HepG2 (cell line): Measurements from ENCODE around the gene AUH. TPM values are rescaled to one million over a fixed set of nuclear protein-coding genes. Genes with fewer than 3 reads are reported as not detected.
A peak's percentile ranks its signal among the peaks of the same experiment; 100 is the strongest.

Source experiments
- ATF1 ChIP-seq: IDR thresholded peaks from 2 replicates; pipeline ENCODE4 v1.6.1; 2016; ENCODE audit warnings: mild to moderate bottlenecking, control low read depth
- ATF3 ChIP-seq: sonication (generic); formaldehyde crosslinking; IDR thresholded peaks from 2 replicates; pipeline ENCODE4 v1.4.0; 2020; ENCODE audit warnings: missing genetic modification reagents
- ATM ChIP-seq: fragments of 450-650 bp; IDR thresholded peaks from 2 replicates; pipeline ENCODE4 v1.7.1; 2017; ENCODE audit warnings: mild to moderate bottlenecking, borderline replicate concordance
- CENPBD1 ChIP-seq: sonication (generic); formaldehyde crosslinking; IDR thresholded peaks from 2 replicates; pipeline ENCODE4 v1.8.0; 2022; ENCODE audit warnings: missing genetic modification reagents, low read depth, mild to moderate bottlenecking, borderline replicate concordance
- CREBL2 ChIP-seq: sonication (generic); formaldehyde crosslinking; IDR thresholded peaks from 2 replicates; pipeline ENCODE4 v1.8.1; 2023; ENCODE audit warnings: missing genetic modification reagents, mild to moderate bottlenecking, borderline replicate concordance
- FOXK2 ChIP-seq: fragments of 450-650 bp; IDR thresholded peaks from 2 replicates; pipeline ENCODE4 v1.6.1; 2016
- GTF3A ChIP-seq: sonication (generic); formaldehyde crosslinking; conservative IDR thresholded peaks from 2 replicates; pipeline ENCODE4 v1.4.0; 2020; ENCODE audit warnings: mild to moderate bottlenecking, missing genetic modification reagents
- JDP2 ChIP-seq: sonication (generic); formaldehyde crosslinking; IDR thresholded peaks from 2 replicates; pipeline ENCODE4 v1.8.1; 2022; ENCODE audit warnings: missing genetic modification reagents, borderline replicate concordance
- KDM3A ChIP-seq: IDR thresholded peaks from 2 replicates; pipeline ENCODE4 v1.6.1; 2018; ENCODE audit warnings: low read depth, missing compliant biosample characterization
- KMT2A ChIP-seq: sonication (generic); formaldehyde crosslinking; IDR thresholded peaks from 2 replicates; pipeline ENCODE4 v1.4.0; 2020; ENCODE audit warnings: missing genetic modification reagents
- MAFG ChIP-seq: sonication (generic); formaldehyde crosslinking; IDR thresholded peaks from 2 replicates; pipeline ENCODE4 v1.5.1; 2020; ENCODE audit warnings: mild to moderate bottlenecking, missing genetic modification reagents
- NFYB ChIP-seq: sonication (generic); formaldehyde crosslinking; IDR thresholded peaks from 2 replicates; pipeline ENCODE4 v1.4.0; 2020; ENCODE audit warnings: missing genetic modification reagents
- NKX3-1 ChIP-seq: sonication (generic); formaldehyde crosslinking; IDR thresholded peaks from 2 replicates; pipeline ENCODE4 v1.5.0; 2020; ENCODE audit warnings: missing genetic modification reagents
- ONECUT2 ChIP-seq: sonication (generic); formaldehyde crosslinking; IDR thresholded peaks from 2 replicates; pipeline ENCODE4 v1.4.0; 2020; ENCODE audit warnings: missing genetic modification reagents
- PITX1 ChIP-seq: sonication (generic); formaldehyde crosslinking; IDR thresholded peaks from 2 replicates; pipeline ENCODE4 v1.5.1; 2020; ENCODE audit warnings: mild to moderate bottlenecking, missing genetic modification reagents
- RBFOX2 ChIP-seq: fragments of 200-400 bp; formaldehyde crosslinking; IDR thresholded peaks from 2 replicates; pipeline ENCODE4 v1.6.1; 2017; ENCODE audit warnings: low read depth, mild to moderate bottlenecking, low read length
- RFX5 ChIP-seq: IDR thresholded peaks from 2 replicates; pipeline ENCODE4 v1.6.1; 2011; ENCODE audit warnings: low read depth, low read length, improper control_type of control experiment
- RFXANK ChIP-seq: IDR thresholded peaks from 2 replicates; pipeline ENCODE4 v1.6.1; 2016
- SAP130 ChIP-seq: IDR thresholded peaks from 2 replicates; pipeline ENCODE4 v1.6.1; 2016; ENCODE audit warnings: low read depth
- SPEN ChIP-seq: sonication (generic); formaldehyde crosslinking; IDR thresholded peaks from 2 replicates; pipeline ENCODE4 v1.5.1; 2020; ENCODE audit warnings: low read depth, mild to moderate bottlenecking, missing genetic modification reagents
- ZC3H4 ChIP-seq: sonication (generic); formaldehyde crosslinking; IDR thresholded peaks from 2 replicates; pipeline ENCODE4 v1.4.0; 2020; ENCODE audit warnings: missing genetic modification reagents, borderline replicate concordance
- ZMYM3 ChIP-seq: sonication (generic); formaldehyde crosslinking; IDR thresholded peaks from 2 replicates; pipeline ENCODE4 v1.5.1; 2020; ENCODE audit warnings: mild to moderate bottlenecking, missing genetic modification reagents
- ZNF546 ChIP-seq: sonication (generic); formaldehyde crosslinking; conservative IDR thresholded peaks from 2 replicates; pipeline ENCODE4 v1.8.1; 2023; ENCODE audit warnings: mild to moderate bottlenecking, missing genetic modification reagents
- ZNF562 ChIP-seq: sonication (generic); formaldehyde crosslinking; IDR thresholded peaks from 2 replicates; pipeline ENCODE4 v1.8.0; 2022; ENCODE audit warnings: missing genetic modification reagents, borderline replicate concordance
- polyA plus RNA-seq, 8 experiments: library from polyadenylated mRNA; depleted of rRNA in 3 of 8; stranded (reverse) in 7 of 8; unstranded in 1 of 8; fragments of >200 nt; fragmentation: Illumina TruSeq in 4 of 8; extraction: Trizol in 4 of 8; gene quantifications; 2 replicates each; pipeline versions ENCODE4 v1.2.1 to v1.2.3, GENCODE V29; 2011 to 2016; ENCODE audit warnings: low read depth in 4 of 8, missing spikeins in 1 of 8, mixed read lengths in 1 of 8; ENCODE audit not compliant: insufficient read depth in 1 of 8
- total RNA-seq, 5 experiments: library from RNA; depleted of rRNA; stranded (reverse); fragments of >200 nt; fragmentation: Illumina TruSeq; extraction: Trizol; gene quantifications; 2 replicates each; pipeline ENCODE4 v1.2.3, GENCODE V29; 2016; ENCODE audit warnings: low read depth in 1 of 5
- TF ChIP-seq, protein P1 (sequence below): sonication (generic); formaldehyde crosslinking; IDR thresholded peaks from 2 replicates; pipeline ENCODE4 v1.5.1; 2020; ENCODE audit warnings: missing genetic modification reagents, mild to moderate bottlenecking, borderline replicate concordance
- TF ChIP-seq, protein P2 (sequence below): sonication (generic); formaldehyde crosslinking; IDR thresholded peaks from 2 replicates; pipeline ENCODE4 v1.4.0; 2020; ENCODE audit warnings: missing genetic modification reagents
- TF ChIP-seq, protein P3 (sequence below): sonication (generic); formaldehyde crosslinking; IDR thresholded peaks from 2 replicates; pipeline ENCODE4 v1.8.1; 2023; ENCODE audit warnings: mild to moderate bottlenecking, missing genetic modification reagents

Gene AUH
- total and polyA plus RNA-seq, 2 of the 13 experiments (the other 11 are each of a cell fraction or from before 2014, with no cell fraction given), result 25.8 to 31.9 TPM

DNA sequence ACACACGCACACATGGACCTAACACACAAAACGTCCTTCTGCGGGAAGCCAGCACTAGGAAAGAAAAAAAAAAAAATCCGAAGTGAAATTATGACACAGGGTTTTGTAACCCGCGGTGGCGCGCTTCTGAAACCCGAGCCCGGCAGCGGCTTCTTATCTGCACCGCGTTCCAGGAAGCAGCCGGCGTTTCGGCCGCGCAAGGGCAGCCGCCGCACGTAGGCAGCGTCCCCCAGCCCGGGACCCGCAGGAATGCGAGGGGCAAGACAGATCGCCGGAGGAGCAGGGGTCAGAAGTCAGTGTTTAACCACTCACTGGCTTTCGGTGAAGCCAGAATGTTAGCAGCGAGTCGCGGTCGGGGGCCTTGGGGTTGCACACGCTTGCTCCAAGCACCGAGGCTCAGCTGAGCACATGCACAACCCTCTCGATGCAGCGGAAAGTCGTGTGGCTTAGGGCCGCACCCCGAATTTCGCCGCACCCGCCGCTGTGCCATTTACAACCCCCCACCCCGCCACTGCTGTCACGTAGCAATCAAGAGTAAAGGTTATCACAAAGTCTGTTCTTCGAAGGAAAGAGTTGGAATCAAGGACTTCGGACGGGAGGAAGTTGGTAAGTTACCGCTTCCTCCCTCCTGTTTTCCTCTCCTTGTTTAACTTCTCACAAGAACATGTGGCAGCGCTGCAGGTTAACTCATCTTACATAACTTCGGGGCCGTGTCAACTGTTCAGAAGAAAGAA lies 167.9 kb downstream of the AUH start (continued):
- TF ChIP-seq, protein P1, sequence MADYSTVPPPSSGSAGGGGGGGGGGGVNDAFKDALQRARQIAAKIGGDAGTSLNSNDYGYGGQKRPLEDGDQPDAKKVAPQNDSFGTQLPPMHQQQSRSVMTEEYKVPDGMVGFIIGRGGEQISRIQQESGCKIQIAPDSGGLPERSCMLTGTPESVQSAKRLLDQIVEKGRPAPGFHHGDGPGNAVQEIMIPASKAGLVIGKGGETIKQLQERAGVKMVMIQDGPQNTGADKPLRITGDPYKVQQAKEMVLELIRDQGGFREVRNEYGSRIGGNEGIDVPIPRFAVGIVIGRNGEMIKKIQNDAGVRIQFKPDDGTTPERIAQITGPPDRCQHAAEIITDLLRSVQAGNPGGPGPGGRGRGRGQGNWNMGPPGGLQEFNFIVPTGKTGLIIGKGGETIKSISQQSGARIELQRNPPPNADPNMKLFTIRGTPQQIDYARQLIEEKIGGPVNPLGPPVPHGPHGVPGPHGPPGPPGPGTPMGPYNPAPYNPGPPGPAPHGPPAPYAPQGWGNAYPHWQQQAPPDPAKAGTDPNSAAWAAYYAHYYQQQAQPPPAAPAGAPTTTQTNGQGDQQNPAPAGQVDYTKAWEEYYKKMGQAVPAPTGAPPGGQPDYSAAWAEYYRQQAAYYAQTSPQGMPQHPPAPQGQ (CRISPR knock-in tag), result no peak
- no peak for TF ChIP-seq FOXK2
- peak; percentile 88; the same call in 1 of the 2 replicates for TF ChIP-seq ZNF562 (CRISPR knock-in tag)
- TF ChIP-seq RFXANK (CRISPR knock-in tag), result no peak
- peak; percentile 72; the same call in 1 of the 2 replicates for TF ChIP-seq JDP2 (CRISPR knock-in tag)
- TF ChIP-seq RFX5, result 0 out of 2 replicates have a peak, but pooled peaks have one; percentile 29
- peak; percentile 31; the same call in 1 of the 2 replicates for TF ChIP-seq ZMYM3 (CRISPR knock-in tag)
- TF ChIP-seq ZC3H4 (CRISPR knock-in tag), result peak; percentile 82; the same call in 1 of the 2 replicates
- peak; percentile 45 for TF ChIP-seq NFYB
- peak; percentile 81 for TF ChIP-seq SAP130 (CRISPR knock-in tag)
- TF ChIP-seq ATM, result no peak
- TF ChIP-seq NKX3-1, result peak; percentile 91
- peak; percentile 97; the same call in 1 of the 2 replicates for TF ChIP-seq CENPBD1 (CRISPR knock-in tag)
- peak; percentile 80 for TF ChIP-seq SPEN (CRISPR knock-in tag)
- TF ChIP-seq KMT2A, result peak; percentile 60; the same call in 1 of the 2 replicates
- no peak; the same call in 1 of the 2 replicates for TF ChIP-seq ATF3 (CRISPR knock-in tag)
- TF ChIP-seq, protein P2, sequence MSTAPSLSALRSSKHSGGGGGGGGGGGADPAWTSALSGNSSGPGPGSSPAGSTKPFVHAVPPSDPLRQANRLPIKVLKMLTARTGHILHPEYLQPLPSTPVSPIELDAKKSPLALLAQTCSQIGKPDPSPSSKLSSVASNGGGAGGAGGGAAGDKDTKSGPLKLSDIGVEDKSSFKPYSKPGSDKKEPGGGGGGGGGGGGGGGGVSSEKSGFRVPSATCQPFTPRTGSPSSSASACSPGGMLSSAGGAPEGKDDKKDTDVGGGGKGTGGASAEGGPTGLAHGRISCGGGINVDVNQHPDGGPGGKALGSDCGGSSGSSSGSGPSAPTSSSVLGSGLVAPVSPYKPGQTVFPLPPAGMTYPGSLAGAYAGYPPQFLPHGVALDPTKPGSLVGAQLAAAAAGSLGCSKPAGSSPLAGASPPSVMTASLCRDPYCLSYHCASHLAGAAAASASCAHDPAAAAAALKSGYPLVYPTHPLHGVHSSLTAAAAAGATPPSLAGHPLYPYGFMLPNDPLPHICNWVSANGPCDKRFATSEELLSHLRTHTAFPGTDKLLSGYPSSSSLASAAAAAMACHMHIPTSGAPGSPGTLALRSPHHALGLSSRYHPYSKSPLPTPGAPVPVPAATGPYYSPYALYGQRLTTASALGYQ (CRISPR knock-in tag), result peak; percentile 92
- TF ChIP-seq, protein P3, sequence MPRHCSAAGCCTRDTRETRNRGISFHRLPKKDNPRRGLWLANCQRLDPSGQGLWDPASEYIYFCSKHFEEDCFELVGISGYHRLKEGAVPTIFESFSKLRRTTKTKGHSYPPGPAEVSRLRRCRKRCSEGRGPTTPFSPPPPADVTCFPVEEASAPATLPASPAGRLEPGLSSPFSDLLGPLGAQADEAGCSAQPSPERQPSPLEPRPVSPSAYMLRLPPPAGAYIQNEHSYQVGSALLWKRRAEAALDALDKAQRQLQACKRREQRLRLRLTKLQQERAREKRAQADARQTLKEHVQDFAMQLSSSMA (CRISPR knock-in tag), result no peak; the same call in 1 of the 2 replicates
- TF ChIP-seq KDM3A (CRISPR knock-in tag), result peak; percentile 92
- peak; percentile 82 for TF ChIP-seq PITX1 (CRISPR knock-in tag)
- TF ChIP-seq ATF1 (CRISPR knock-in tag), result 0 out of 2 replicates have a peak, but pooled peaks have one; percentile 20
- no peak for TF ChIP-seq CREBL2 (CRISPR knock-in tag)
- TF ChIP-seq MAFG (CRISPR knock-in tag), result no peak
- TF ChIP-seq GTF3A (CRISPR knock-in tag), result no peak
- peak; percentile 67; the same call in 1 of the 2 replicates for TF ChIP-seq ONECUT2 (CRISPR knock-in tag)
- peak; percentile 85; the same call in 1 of the 2 replicates for TF ChIP-seq ZNF546 (CRISPR knock-in tag)
- peak; percentile 98 for TF ChIP-seq RBFOX2
